Stomach smooth muscle (tissue), 2 donors: ENCODE data around the gene SLC6A3.
"Not testable (repeated sequence)": the region's sequence is repeated elsewhere in the genome, so short reads cannot be mapped to it uniquely, and the experiment has no call there.

Experiments
- H3K27ac ChIP-seq: one replicate; pipeline ENCODE4 v1.7.0; 2013; ENCODE audit warnings: mild to moderate bottlenecking, low read length, inconsistent platforms
- H3K27me3 ChIP-seq, 2 donors: one replicate each; pipeline ENCODE4 v1.7.0; 2013; ENCODE audit warnings: low read length in 2 of 2; ENCODE audit not compliant: insufficient read depth in 2 of 2, control insufficient read depth in 1 of 2
- H3K36me3 ChIP-seq, 2 donors: one replicate each; pipeline ENCODE4 v1.7.0; 2013; ENCODE audit warnings: low read length in 2 of 2; ENCODE audit not compliant: control insufficient read depth in 2 of 2, insufficient read depth in 2 of 2
- H3K4me1 ChIP-seq: one replicate; pipeline ENCODE4 v1.7.0; 2013; ENCODE audit warnings: low read length; ENCODE audit not compliant: control insufficient read depth, insufficient read depth
- H3K4me3 ChIP-seq, 2 donors: one replicate each; pipeline ENCODE4 v1.7.0; 2013; ENCODE audit warnings: low read length in 2 of 2
- H3K9ac ChIP-seq, 2 donors: one replicate each; pipeline ENCODE4 v1.7.0; 2013; ENCODE audit warnings: low read length in 2 of 2, mild to moderate bottlenecking in 1 of 2
- H3K9me3 ChIP-seq, 2 donors: one replicate each; pipeline ENCODE4 v1.7.0; 2013; ENCODE audit warnings: low read length in 2 of 2; ENCODE audit not compliant: control insufficient read depth in 2 of 2
- donor health status: healthy.
- donor health status: Pancreatic carcinoma.

The SLC6A3 gene

DNA sequence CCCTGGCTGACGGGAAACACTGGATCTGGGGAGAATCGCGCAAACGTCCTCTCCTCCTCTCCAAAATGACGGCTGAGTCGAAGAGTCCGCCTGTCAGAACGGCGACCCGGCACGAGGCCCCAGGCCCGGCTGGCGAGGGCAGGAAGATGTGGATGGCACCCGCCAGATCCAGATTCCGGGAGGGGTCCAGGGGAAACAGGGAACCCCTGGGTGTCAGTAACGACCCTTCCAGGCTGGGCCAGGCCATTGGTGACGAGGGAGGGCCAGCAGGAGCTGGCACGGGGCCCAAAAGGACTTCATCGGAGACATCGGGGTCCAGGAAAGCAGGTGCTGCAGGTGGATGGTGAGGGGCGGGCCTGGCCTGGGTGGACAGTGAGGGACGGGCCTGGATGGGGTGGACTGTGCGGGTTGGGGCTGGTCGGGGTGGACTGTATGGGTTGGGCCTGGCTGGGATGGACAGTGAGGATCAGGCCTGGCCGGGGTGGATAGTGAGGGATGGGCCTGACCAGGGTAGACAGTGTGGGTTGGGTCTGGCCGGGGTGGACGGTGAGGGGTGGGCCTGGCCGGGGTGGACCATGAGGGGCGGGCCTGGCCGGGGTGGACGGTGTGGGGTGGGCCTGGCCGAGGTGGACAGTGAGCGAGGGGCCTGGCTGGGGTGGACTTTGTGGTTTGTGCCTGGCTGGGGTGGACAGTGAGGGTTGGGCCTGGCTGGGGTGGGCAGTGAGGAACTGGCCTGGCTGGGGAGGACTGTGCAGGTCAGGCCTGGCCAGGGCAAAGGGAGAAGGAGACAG lies 14.0 kb downstream of the SLC6A3 start:
- no peaks in the 10 kb centered on the region for H3K27me3 ChIP-seq
- peaks cover 13 to 34% of the 10 kb centered on the region in 2 donors for H3K9me3 ChIP-seq

DNA sequence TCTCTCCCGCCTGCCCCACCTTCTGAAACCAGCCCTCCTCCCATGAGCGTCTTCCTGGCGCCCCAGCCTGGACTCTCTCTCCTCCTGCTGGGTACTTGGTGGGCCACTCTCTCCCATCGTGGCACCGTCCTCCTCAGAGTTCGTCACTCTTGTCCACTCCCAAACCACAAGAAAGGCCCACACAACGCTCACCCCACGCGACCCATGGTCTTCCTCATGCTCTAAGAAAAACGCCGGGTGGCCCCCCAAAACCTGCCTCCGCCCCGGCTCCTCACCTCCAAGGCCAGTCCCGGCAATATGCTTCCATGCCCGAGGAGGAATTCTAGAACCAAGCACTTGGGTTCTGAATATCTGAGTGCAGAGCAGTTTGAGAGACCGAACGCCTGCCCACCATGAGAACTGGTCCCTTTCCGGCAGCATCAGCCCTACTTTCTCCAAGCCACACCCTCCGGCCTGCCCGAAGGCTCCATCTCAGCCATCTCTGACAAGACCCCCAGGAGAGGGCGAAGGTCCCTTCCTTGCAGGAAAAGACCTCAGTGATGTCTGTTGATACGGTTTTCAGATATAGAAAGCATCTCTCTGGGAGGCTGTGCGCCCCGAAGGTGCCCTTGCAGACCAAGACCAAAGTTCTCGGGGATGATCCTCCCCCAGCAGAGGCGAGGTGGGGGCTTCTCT lies 15.0 kb downstream of the SLC6A3 start:
- H3K4me3 ChIP-seq: no peak overlapping the region
- H3K9me3 ChIP-seq: peaks cover 16 to 34% of the 10 kb centered on the region in 2 donors
- no peaks in the 10 kb centered on the region for H3K4me1 ChIP-seq
- no peak overlapping the region for H3K9ac ChIP-seq
- no peak overlapping the region for H3K27ac ChIP-seq
- no peaks in the 10 kb centered on the region for H3K36me3 ChIP-seq
- H3K27me3 ChIP-seq: no peaks in the 10 kb centered on the region

More for the DNA sequence above, 14.0 kb downstream of the SLC6A3 start:
- no peak overlapping the region for H3K9ac ChIP-seq
- no peaks in the 10 kb centered on the region for H3K36me3 ChIP-seq
- no peak overlapping the region for H3K27ac ChIP-seq
- no peaks in the 10 kb centered on the region for H3K4me1 ChIP-seq
- H3K4me3 ChIP-seq: no peak overlapping the region

- Histone ChIP-seq H3K36me3 (no peaks in the 10 kb centered on the region), H3K4me3 (no peak overlapping the region), H3K4me1 (no peaks in the 10 kb centered on the region), H3K27ac (no peak overlapping the region), H3K9ac (no peak overlapping the region), H3K27me3 (no peaks in the 10 kb centered on the region), H3K9me3 (peaks cover 16 to 38% of the 10 kb centered on the region in 2 donors)
Observed at GRCh38 chr5:1429496-1429895, 15.7 kb downstream of the SLC6A3 start.

DNA sequence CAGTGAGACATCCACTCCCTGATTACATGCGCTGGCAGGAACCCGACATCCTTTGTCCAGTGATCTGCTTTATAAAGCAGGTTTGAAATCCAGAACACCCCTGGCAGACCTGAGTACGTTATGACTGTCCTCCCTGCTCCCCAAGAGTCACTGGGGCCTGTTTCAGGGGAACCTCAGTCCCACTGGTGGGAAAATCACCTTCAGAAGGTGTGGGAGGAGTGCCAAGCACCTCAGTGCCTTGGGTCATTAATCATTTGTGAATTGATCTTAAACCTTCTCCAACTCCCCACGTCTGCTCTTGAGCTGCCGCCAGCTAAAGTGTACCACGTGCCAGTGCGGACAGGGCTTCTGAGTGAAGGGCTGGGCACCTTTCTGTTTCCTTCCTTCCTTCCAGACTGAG lies 16.2 kb downstream of the SLC6A3 start:
- no peaks in the 10 kb centered on the region for H3K4me1 ChIP-seq
- H3K4me3 ChIP-seq: no peak overlapping the region
- H3K27ac ChIP-seq: no peak overlapping the region
- no peaks in the 10 kb centered on the region for H3K27me3 ChIP-seq
- peaks cover 16 to 41% of the 10 kb centered on the region in 2 donors for H3K9me3 ChIP-seq
- no peak overlapping the region for H3K9ac ChIP-seq
- H3K36me3 ChIP-seq: no peaks in the 10 kb centered on the region

- no peak overlapping the region for H3K27ac ChIP-seq
- no peaks in the 10 kb centered on the region for H3K4me1 ChIP-seq
- H3K36me3 ChIP-seq: no peaks in the 10 kb centered on the region
- no peak overlapping the region for H3K9ac ChIP-seq
- H3K9me3 ChIP-seq: peaks cover 16 to 41% of the 10 kb centered on the region in 2 donors
- peaks cover 0 to 2% of the 10 kb centered on the region in 2 donors for H3K27me3 ChIP-seq
- no peak overlapping the region for H3K4me3 ChIP-seq
Observed at GRCh38 chr5:1428107-1428506, 17.1 kb downstream of the SLC6A3 start.

DNA sequence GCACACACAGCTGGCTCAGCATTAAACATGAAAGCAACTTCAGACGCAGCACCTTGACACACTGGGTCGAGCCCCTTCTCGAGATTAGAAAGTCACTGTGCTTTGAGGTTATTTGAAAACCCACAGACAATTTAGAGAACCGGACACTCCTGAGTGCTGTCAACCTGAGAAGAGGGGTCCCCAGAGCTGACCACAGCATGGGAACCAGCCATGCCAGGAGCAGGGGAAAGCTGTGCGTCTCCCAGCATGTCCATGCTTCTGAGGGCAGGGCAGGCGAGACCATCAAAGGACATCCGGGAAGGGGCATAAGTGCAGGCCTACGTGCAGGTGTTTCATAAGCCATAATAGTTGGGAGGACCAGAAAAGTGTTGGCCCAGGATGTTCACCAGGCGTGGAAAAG lies 20.5 kb downstream of the SLC6A3 start:
- Histone ChIP-seq H3K9me3 (peaks cover 16 to 27% of the 10 kb centered on the region in 2 donors), H3K27ac (no peak overlapping the region), H3K9ac (no peak overlapping the region), H3K4me1 (no peaks in the 10 kb centered on the region), H3K27me3 (peaks cover 0 to 2% of the 10 kb centered on the region in 2 donors), H3K36me3 (no peaks in the 10 kb centered on the region), H3K4me3 (no peak overlapping the region)

DNA sequence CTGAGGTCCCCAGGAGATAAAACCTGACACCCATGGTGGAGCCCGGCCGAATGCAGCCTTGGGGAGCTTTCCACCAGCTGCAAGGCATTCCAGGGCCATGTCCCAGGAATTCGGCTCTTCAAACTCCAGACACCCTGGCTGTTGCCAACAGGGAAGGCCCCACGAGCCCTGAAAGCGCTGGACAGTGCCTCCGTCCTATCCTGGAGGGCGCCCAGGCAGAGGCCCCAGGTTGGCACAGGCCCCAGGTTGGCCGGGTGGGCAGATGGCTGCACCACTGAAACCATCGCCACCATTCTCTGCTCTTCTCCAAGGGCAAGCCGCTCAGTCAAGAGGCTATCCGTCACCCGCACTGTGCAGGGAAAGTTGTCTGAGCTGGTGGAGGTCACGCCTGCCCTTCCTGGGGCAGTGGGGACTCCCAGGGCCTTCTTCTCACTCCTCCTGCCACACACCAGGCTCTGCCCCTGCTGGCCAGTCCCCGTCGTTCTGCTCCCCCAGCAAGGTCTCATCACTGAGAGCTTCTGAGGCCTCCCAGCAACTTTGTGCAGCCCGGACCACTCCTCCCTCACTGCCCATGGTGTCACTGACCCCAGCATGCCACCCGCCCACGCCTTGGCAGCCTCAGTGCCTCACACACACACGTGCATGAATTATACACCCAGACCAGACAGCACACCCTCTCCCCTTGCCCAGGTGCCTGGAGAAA lies 21.2 kb downstream of the SLC6A3 start:
- Histone ChIP-seq H3K9ac (no peak overlapping the region), H3K4me3 (no peak overlapping the region), H3K4me1 (no peaks in the 10 kb centered on the region), H3K9me3 (peaks cover 16 to 21% of the 10 kb centered on the region in 2 donors), H3K27ac (no peak overlapping the region), H3K36me3 (no peaks in the 10 kb centered on the region), H3K27me3 (peaks cover 0 to 2% of the 10 kb centered on the region in 2 donors)

DNA sequence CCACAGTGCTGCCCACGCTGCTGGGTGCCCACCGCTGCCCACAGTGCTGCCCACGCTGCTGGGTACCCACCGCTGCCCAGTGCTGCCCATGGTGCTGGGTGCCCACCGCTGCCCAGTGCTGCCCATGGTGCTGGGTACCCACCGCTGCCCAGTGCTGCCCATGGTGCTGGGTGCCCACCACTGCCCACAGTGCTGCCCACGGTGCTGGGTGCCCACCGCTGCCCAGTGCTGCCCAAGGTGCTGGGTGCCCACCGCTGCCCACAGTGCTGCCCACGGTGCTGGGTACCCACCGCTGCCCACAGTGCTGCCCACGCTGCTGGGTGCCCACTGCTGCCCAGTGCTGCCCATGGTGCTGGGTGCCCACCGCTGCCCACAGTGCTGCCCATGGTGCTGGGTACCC lies 22.7 kb downstream of the SLC6A3 start:
- not testable (repeated sequence) for H3K9ac ChIP-seq, H3K27me3 ChIP-seq, H3K36me3 ChIP-seq, H3K27ac ChIP-seq, H3K4me3 ChIP-seq, H3K4me1 ChIP-seq
- H3K9me3 ChIP-seq: peaks cover 8 to 12% of the 10 kb centered on the region in 2 donors

GRCh38 chr5:1421521-1422341 lies 23.5 kb downstream of the SLC6A3 start:
- Histone ChIP-seq H3K36me3 (no peaks in the 10 kb centered on the region), H3K9ac (no peak overlapping the region), H3K9me3 (peaks cover 6 to 10% of the 10 kb centered on the region in 2 donors), H3K27ac (no peak overlapping the region), H3K27me3 (peaks cover 0 to 2% of the 10 kb centered on the region in 2 donors), H3K4me1 (no peaks in the 10 kb centered on the region), H3K4me3 (no peak overlapping the region)
